Natural killer cell treated with Interleukin-12 subunit alpha and Interleukin-12 subunit beta and Interleukin-15 and Interleukin-18, amount 100 ng/mL, for 72 hours (primary cell): ENCODE results near the gene SRD5A3. TPM values are rescaled to one million over a fixed set of nuclear protein-coding genes. Genes with fewer than 3 reads are reported as not detected.

ENCODE experiments used
- ATAC-seq, 2 donors: fragments of 150-1000 bp; cut with Tn5 transposase in 1 of 2; sonication (Bioruptor Pico), chemical (Tn5 transposase) in 1 of 2; 2 replicates each; pipeline ENCODE4 v1.10.0; 2021
- DNase-seq: peaks from one replicate; pipeline ENCODE4 v3.0.0; 2022; ENCODE audit warnings: low spot score
- H3K27ac Mint-ChIP-seq, 2 donors: 1 replicate in 1 of 2; 2 replicates in 1 of 2; pipeline ENCODE4 v1.8.0; 2022; ENCODE audit warnings: mixed read lengths in 2 of 2, mild to moderate bottlenecking in 1 of 2, moderate library complexity in 1 of 2
- H3K27me3 Mint-ChIP-seq, 2 donors: 1 replicate in 1 of 2; 2 replicates in 1 of 2; pipeline ENCODE4 v1.8.0; 2022; ENCODE audit warnings: mixed read lengths in 2 of 2
- H3K36me3 Mint-ChIP-seq: one replicate; pipeline ENCODE4 v1.8.0; 2022; ENCODE audit warnings: mixed read lengths
- H3K4me1 Mint-ChIP-seq, 2 donors: 1 replicate in 1 of 2; 2 replicates in 1 of 2; pipeline ENCODE4 v1.8.0; 2022; ENCODE audit warnings: low read depth in 2 of 2, mixed read lengths in 2 of 2, mild to moderate bottlenecking in 1 of 2
- H3K4me3 Mint-ChIP-seq: one replicate; pipeline ENCODE4 v1.8.0; 2022; ENCODE audit warnings: mixed read lengths
- H3K9me3 Mint-ChIP-seq: 2 replicates; pipeline ENCODE4 v1.8.0; 2022; ENCODE audit warnings: mixed read lengths
- total RNA-seq, 2 donors: library from RNA; stranded (reverse); gene quantifications; one replicate each; pipeline ENCODE4 v1.2.3, GENCODE V29; 2022

The SRD5A3 gene
- total RNA-seq, 2 donors from 2014 or later: 7.2 to 7.3 TPM

DNA sequence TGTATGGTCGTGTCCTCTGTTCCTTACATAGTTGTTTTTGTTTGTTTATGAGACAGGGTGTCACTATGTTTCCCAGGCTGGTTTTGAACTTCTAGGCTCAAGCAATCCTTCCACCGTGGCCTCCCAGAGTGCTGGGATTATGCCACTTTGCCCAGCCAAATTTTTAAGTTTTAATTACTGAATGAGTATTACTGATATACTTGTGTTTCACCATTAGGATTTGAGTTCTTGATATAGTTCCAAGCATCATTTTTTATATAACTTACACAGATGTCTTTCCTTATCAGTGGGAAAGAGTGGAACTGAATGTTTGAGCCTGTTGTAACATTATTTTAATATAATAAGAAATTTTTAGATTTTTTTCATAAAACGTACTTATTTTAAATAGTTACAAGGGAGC, 70.1 kb downstream of the SRD5A3 start:
- no peaks in the 10 kb centered on the region for H3K27me3 Mint-ChIP-seq
- no peak for DNase-seq
- no peak overlapping the region for H3K27ac Mint-ChIP-seq
- no peak overlapping the region for H3K4me3 Mint-ChIP-seq
- no peaks in the 10 kb centered on the region for H3K9me3 Mint-ChIP-seq
- peaks cover 6 to 16% of the 10 kb centered on the region in 2 donors for H3K4me1 Mint-ChIP-seq
- peaks cover 27% of the 10 kb centered on the region for H3K36me3 Mint-ChIP-seq
- ATAC-seq: no peak

Other genes starting within 250 kb of the SRD5A3 start
- not detected for gene KDR, start 220.6 kb upstream of the SRD5A3 start, total RNA-seq
- 100 to 1,000 TPM; 134 to 157 TPM for gene TMEM165, start 49.7 kb downstream of the SRD5A3 start, total RNA-seq
- gene CLOCK, start 200.7 kb downstream of the SRD5A3 start, total RNA-seq: 10 to 100 TPM; 11.8 to 14.5 TPM
- gene PDCL2, start 246.0 kb downstream of the SRD5A3 start, total RNA-seq: not detected